CD14-positive monocyte (primary cell): Measurements from ENCODE around the gene DPP6. TPM values are rescaled to one million over a fixed set of nuclear protein-coding genes. Genes with fewer than 3 reads are reported as not detected.

Source experiments
- DNase-seq, 3 donors: peaks; one replicate each; pipeline ENCODE4 v3.0.0-alpha.2; 2011 to 2022
- H2AFZ ChIP-seq: 2 replicates; pipeline ENCODE4 v1.6.0; 2012; ENCODE audit warnings: mild to moderate bottlenecking, low read depth, low read length, inconsistent platforms; ENCODE audit not compliant: insufficient read depth, poor library complexity, severe bottlenecking
- H3K27ac ChIP-seq, 2 donors: 1 replicate in 1 of 2; 2 replicates in 1 of 2; pipeline ENCODE4 v1.5.1; 2012 to 2013; ENCODE audit warnings: low read length in 2 of 2, control low read depth in 1 of 2, inconsistent platforms in 1 of 2, low read depth in 1 of 2, mild to moderate bottlenecking in 1 of 2
- H3K27me3 ChIP-seq, 2 donors: one replicate each; pipeline versions ENCODE4 v1.6.0 to v1.6.1; 2011 to 2013; ENCODE audit warnings: low read length in 2 of 2; ENCODE audit not compliant: control insufficient read depth in 2 of 2, insufficient read depth in 2 of 2
- H3K36me3 ChIP-seq, 2 donors: replicated peaks in 1 of 2; 1 replicate in 1 of 2; 2 replicates in 1 of 2; pipeline versions ENCODE4 v1.5.1 to v1.6.1; 2012 to 2013; ENCODE audit warnings: low read length in 2 of 2, control low read depth in 1 of 2, inconsistent platforms in 1 of 2, mild to moderate bottlenecking in 1 of 2; ENCODE audit not compliant: insufficient read depth in 2 of 2, control insufficient read depth in 1 of 2
- H3K4me1 ChIP-seq, 2 donors: 1 replicate in 1 of 2; 2 replicates in 1 of 2; pipeline versions ENCODE4 v1.5.1 to v1.6.1; 2012 to 2013; ENCODE audit warnings: low read length in 2 of 2, control low read depth in 1 of 2, inconsistent platforms in 1 of 2, mild to moderate bottlenecking in 1 of 2, moderate library complexity in 1 of 2; ENCODE audit not compliant: insufficient read depth in 2 of 2, control insufficient read depth in 1 of 2
- H3K4me2 ChIP-seq: replicated peaks from 2 replicates; pipeline ENCODE3; 2012; ENCODE audit warnings: low read length, moderate library complexity, mild to moderate bottlenecking; ENCODE audit not compliant: poor library complexity, severe bottlenecking; ENCODE audit errors: extremely low read depth
- H3K4me3 ChIP-seq, 3 experiments: fragments of 200-600 bp in 1 of 3; sonication (generic) in 1 of 3; replicated peaks in 1 of 3; 1 replicate in 2 of 3; 2 replicates in 1 of 3; pipeline ENCODE4 v1.5.1; 2011 to 2013; ENCODE audit warnings: low read length in 3 of 3, mild to moderate bottlenecking in 3 of 3, control low read depth in 2 of 3, low read depth in 2 of 3, inconsistent platforms in 1 of 3, moderate library complexity in 1 of 3
- H3K79me2 ChIP-seq: 2 replicates; pipeline ENCODE4 v1.6.0; 2012; ENCODE audit warnings: mild to moderate bottlenecking, control low read depth, inconsistent platforms, low read length, moderate library complexity; ENCODE audit not compliant: insufficient read depth
- H3K9ac ChIP-seq: 2 replicates; pipeline ENCODE4 v1.6.0; 2017; ENCODE audit warnings: low read length, mild to moderate bottlenecking; ENCODE audit not compliant: insufficient read depth, poor library complexity, severe bottlenecking
- H3K9me3 ChIP-seq, 2 donors: replicated peaks in 1 of 2; 1 replicate in 1 of 2; 2 replicates in 1 of 2; pipeline versions ENCODE4 v1.5.1 to v1.6.1; 2012 to 2013; ENCODE audit warnings: low read length in 2 of 2, control low read depth in 1 of 2; ENCODE audit not compliant: control insufficient read depth in 1 of 2, insufficient read depth in 1 of 2
- H4K20me1 ChIP-seq: 2 replicates; pipeline ENCODE4 v1.6.0; 2012; ENCODE audit warnings: mild to moderate bottlenecking, low read length, control low read depth, moderate library complexity; ENCODE audit not compliant: insufficient read depth
- H3K27ac Mint-ChIP-seq, 7 donors: one replicate each; pipeline ENCODE4 v1.8.0; 2020; ENCODE audit warnings: mild to moderate bottlenecking in 7 of 7, mixed read lengths in 7 of 7, moderate library complexity in 6 of 7, inconsistent platforms in 2 of 7
- H3K27me3 Mint-ChIP-seq, 3 donors: one replicate each; pipeline ENCODE4 v1.8.0; 2021 to 2022; ENCODE audit warnings: low read depth in 3 of 3, mild to moderate bottlenecking in 3 of 3, mixed read lengths in 3 of 3, moderate library complexity in 3 of 3, inconsistent platforms in 1 of 3
- H3K36me3 Mint-ChIP-seq, 2 donors: one replicate each; pipeline ENCODE4 v1.8.0; 2020; ENCODE audit warnings: mixed read lengths in 2 of 2, inconsistent platforms in 1 of 2, mild to moderate bottlenecking in 1 of 2
- H3K4me1 Mint-ChIP-seq: one replicate; pipeline ENCODE4 v1.8.0; 2020; ENCODE audit warnings: mild to moderate bottlenecking, mixed read lengths
- H3K4me3 Mint-ChIP-seq, 2 donors: one replicate each; pipeline ENCODE4 v1.8.0; 2020; ENCODE audit warnings: mild to moderate bottlenecking in 2 of 2, mixed read lengths in 2 of 2, moderate library complexity in 1 of 2
- H3K9me3 Mint-ChIP-seq, 7 donors: one replicate each; pipeline ENCODE4 v1.8.0; 2020 to 2022; ENCODE audit warnings: mixed read lengths in 7 of 7, mild to moderate bottlenecking in 6 of 7, moderate library complexity in 6 of 7, inconsistent platforms in 2 of 7
- CTCF ChIP-seq: fragments of 200-600 bp; IDR thresholded peaks from one replicate; pipeline ENCODE4 v1.8.0; 2022; ENCODE audit warnings: antibody characterized with exemption, mild to moderate bottlenecking
- WGBS: methylation state at CpG from one replicate; pipeline ENCODE4 v1.1.5; 2013; ENCODE audit warnings: missing lambda C conversion rate; ENCODE audit not compliant: insufficient coverage; 5-methylcytosine and 5-hydroxymethylcytosine counted together
- intact Hi-C, 2 donors: fragments of 100-400 bp; cut with micrococcal nuclease; formaldehyde crosslinking; loops; one replicate each; pipeline versions ENCODE4 v1.15.0 to v1.15.1; 2023
- polyA plus RNA-seq, 3 donors: library from polyadenylated mRNA; depleted of rRNA in 1 of 3; unstranded in 2 of 3; stranded (reverse) in 1 of 3; fragments of 300-500 nt in 2 of 3; fragments of >200 nt in 1 of 3; fragmentation: Illumina TruSeq in 2 of 3; gene quantifications; 1 replicate in 2 of 3; 2 replicates in 1 of 3; pipeline ENCODE4 v1.2.3, GENCODE V29; 2012 to 2021

DPP6 gene
- polyA plus RNA-seq, 3 donors, result not detected

- intact Hi-C loops, result no loop called here
- WGBS, result 40% methylated on average over 2 of the region's 5 CpGs
- Mint-ChIP-seq H3K4me1 (no peaks in the 10 kb centered on the region), H3K4me3 (no peak overlapping the region), H3K36me3 (no peaks in the 10 kb centered on the region), H3K27ac (no peak overlapping the region), H3K9me3 (peaks cover 8 to 34% (median 12%) of the 10 kb centered on the region in 7 donors), H3K27me3 (peaks cover 0 to 2% (median 2%) of the 10 kb centered on the region in 3 donors)
- Histone ChIP-seq H3K79me2 (no peaks in the 10 kb centered on the region), H3K4me2 (no peak overlapping the region), H3K4me1 (no peaks in the 10 kb centered on the region), H3K9ac (no peak overlapping the region), H3K4me3 (no peak overlapping the region), H2AFZ (no peak overlapping the region), H3K27ac (no peak overlapping the region), H3K9me3 (peaks cover 16 to 17% of the 10 kb centered on the region in 2 donors), H3K36me3 (no peaks in the 10 kb centered on the region), H3K27me3 (no peaks in the 10 kb centered on the region), H4K20me1 (no peaks in the 10 kb centered on the region)
- DNase-seq, result no peak
- no peak for TF ChIP-seq CTCF
These were observed 724.2 kb downstream of the DPP6 start for GRCh38 chr7:154776350-154776749.

DNA sequence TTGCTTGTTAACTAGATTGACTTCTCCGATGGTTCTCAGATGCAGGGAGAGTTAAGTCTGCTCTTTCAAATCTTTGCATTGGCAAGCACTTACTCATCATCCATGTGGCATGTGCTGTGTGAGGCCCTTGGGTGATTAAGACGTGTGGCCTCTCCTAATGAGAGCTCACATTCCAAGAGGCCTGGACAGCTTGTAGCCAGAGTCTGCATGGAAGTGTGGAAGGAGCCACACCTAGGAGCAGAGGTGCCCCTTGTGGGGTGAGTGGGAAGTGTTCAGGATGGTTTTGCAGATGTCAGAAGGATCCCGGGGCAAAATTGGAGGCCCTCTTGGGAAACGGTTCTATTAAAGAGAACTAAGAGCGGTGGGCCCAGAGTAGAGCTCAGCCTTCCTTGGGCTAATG lies 724.8 kb downstream of the DPP6 start:
- 94% methylated on average over 4 of the region's 5 CpGs for WGBS

More for the DNA sequence above, 724.8 kb downstream of the DPP6 start:
- TF ChIP-seq CTCF, result no peak
- H3K9me3 Mint-ChIP-seq, result peaks cover 8 to 36% (median 12%) of the 10 kb centered on the region in 7 donors
- Histone ChIP-seq H3K4me3 (no peak overlapping the region), H3K27ac (no peak overlapping the region), H4K20me1 (no peaks in the 10 kb centered on the region), H3K9me3 (peaks cover 16 to 21% of the 10 kb centered on the region in 2 donors), H2AFZ (no peak overlapping the region), H3K79me2 (no peaks in the 10 kb centered on the region), H3K4me2 (no peak overlapping the region), H3K9ac (no peak overlapping the region), H3K27me3 (no peaks in the 10 kb centered on the region), H3K36me3 (no peaks in the 10 kb centered on the region), H3K4me1 (no peaks in the 10 kb centered on the region)
- no peaks in the 10 kb centered on the region for H3K4me1 Mint-ChIP-seq
- peaks cover 0 to 2% (median 2%) of the 10 kb centered on the region in 3 donors for H3K27me3 Mint-ChIP-seq
- peak overlapping the region in 1 of 7 donors; percentile 3 for H3K27ac Mint-ChIP-seq
- no peak overlapping the region for H3K4me3 Mint-ChIP-seq
- no peak for DNase-seq
- intact Hi-C loops, result no loop called here
- H3K36me3 Mint-ChIP-seq, result no peaks in the 10 kb centered on the region
